Right lung (tissue), 5 donors: ENCODE measurements around the gene ALCAM. TPM values are rescaled to one million over a fixed set of nuclear protein-coding genes. Genes with fewer than 3 reads are reported as not detected.
"Not testable (repeated sequence)": the region's sequence is repeated elsewhere in the genome, so short reads cannot be mapped to it uniquely, and the experiment has no call there.

ENCODE experiments used
- DNase-seq, 2 donors: peaks; one replicate each; pipeline ENCODE4 v3.0.0-alpha.2; 2013
- polyA plus RNA-seq, 5 donors: library from polyadenylated mRNA; unstranded; fragments of 120-200 nt; gene quantifications; one replicate each; pipeline versions ENCODE4 v1.2.1 to v1.2.3, GENCODE V29; 2013; ENCODE audit warnings: inconsistent platforms in 1 of 5, low replicate concordance in 1 of 5; ENCODE audit not compliant: insufficient read length in 5 of 5, insufficient read depth in 1 of 5

The ALCAM gene
- polyA plus RNA-seq, 5 donors: 88.0 to 145 (median 134) TPM

DNA sequence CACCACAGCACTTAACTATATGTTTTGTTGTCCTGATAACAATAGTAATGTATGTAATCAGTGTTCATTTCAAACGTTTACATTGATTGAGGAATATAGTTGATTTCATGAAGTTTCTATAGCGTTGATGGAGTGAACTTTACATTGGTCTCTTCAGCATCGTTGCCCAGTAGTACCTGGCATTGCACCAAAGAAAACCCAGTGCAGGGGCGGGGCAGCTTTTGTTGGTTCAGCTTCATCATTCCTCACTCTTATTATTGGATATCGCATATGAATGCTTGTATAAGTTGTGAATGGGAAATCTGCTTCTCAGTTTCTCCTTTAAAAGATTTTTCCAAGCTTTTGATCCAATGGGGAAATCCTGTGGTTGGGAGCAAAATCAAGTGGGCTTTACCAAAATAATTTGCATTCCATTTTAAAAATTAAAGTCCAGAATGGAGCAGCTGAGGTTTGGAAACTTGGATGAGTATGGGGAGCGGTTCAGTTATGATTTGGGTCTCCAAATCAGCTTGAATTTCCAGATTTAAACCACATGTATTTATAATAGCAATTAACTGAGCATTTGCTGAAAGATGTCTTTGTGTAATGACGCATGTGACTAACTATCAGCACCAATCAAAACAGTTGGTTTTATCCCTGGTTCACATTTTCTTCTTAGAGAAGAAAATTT, 213.7 kb downstream of the ALCAM start:
- DNase-seq: no peak

DNA sequence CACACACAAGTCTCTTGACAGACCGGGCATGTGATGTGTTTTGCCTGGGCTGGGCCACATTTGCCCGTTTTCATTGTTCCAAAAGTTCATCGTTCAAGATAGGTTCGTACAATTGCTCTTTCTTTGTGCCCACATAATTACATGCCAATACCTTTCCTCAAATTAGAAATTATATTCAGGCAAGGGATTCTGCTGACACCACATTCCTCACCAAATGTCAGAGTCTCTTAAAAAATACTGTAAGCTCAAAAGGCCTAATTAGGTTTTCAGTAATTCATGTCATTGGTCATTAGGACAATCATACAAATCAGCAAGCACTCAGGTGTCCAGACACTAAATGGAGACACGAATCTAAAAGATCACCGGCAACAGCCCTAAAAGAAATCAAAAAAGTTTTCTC, 215.3 kb downstream of the ALCAM start:
- DNase-seq: no peak

DNA sequence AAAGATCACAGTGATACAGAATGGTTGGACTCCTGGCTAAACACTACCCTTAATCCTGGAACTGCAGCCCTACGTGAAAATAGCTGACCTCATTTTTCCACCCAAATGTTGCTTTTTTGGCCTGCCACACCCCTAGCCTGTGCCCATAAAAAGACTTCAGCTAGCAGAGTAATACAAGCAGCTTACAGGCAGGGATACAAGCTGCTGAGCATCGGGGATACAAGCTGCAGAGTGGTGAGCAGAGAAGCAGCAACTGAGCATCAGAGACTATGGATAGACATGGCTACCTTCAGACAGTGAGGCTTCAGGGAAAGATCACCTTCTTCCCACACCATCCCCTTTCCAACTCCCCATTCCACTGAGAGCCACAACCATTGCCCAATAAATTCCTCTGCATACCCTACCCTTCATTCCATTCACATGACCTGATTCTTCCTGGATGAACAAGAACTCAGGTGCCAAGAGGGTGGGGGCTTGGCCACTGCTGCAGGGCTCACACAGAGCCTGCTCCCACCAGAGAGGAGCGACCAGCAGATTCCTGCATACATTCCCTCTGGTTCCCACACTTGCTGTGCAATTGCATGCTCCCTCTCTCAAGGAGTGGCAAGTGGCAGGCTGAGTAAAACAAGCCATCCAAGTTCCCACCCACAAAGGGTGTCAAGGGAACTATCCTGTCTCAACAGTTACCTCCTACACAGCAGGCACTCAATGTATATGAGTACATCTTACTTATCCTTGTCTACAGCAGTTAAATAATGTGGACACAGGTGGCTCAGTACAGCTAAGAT, 217.5 kb downstream of the ALCAM start:
- DNase-seq: no peak

DNA sequence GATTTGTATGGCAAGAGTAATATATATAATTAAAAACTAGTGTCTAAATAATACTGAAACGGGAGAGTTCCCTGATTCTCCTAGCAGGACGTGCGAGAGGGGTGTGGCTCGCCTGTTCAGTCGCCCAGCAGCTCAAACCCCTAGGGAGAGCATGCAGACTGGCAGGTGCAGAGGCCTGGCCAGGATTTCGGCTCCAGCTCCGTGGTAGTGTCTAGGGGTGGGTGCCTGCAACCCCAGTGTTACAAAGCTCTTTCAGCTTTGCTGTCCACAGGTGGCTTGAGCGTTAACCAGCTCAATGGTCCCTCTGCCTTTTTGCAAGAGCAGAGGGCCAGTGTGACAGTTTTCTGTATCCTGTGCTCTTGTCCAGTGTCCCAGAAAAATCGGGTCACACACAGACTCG, 226.6 kb downstream of the ALCAM start:
- no peak for DNase-seq

- no peak for DNase-seq
These were observed 227.5 kb downstream of the ALCAM start for GRCh38 chr3:105594219-105594618.

- no peak for DNase-seq
These were observed 231.5 kb downstream of the ALCAM start for GRCh38 chr3:105598042-105598796.

- no peak for DNase-seq
These were observed 232.6 kb downstream of the ALCAM start for GRCh38 chr3:105599350-105599749.

- not testable (repeated sequence) for DNase-seq
These were observed 235.0 kb downstream of the ALCAM start for GRCh38 chr3:105601756-105602155.

- not testable (repeated sequence) for DNase-seq
These were observed 235.6 kb downstream of the ALCAM start for GRCh38 chr3:105602286-105602685.

- DNase-seq: not testable (repeated sequence)
These were observed 236.8 kb downstream of the ALCAM start for GRCh38 chr3:105603516-105603915.

GRCh38 chr3:105606016-105606415, 239.3 kb downstream of the ALCAM start:
- no peak for DNase-seq

DNA sequence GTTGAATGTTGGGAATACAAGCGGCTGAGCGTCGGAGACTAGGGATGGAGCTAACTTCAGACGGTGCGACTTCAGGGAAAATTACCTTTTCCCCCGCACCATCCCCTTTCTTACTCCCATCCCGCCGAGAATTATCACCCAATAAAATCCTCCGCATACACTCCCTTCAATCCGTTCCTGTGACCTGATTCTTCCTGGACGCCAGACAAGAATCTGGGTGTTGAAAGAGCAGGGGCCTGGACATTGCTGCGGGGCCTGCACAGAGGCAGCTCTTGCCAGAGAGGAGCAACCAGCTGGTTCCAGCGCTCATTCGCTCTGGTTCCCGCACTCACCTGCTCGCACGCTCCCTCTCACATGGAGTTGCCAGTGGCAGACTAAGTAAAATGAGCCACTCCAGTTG, 241.9 kb downstream of the ALCAM start:
- no peak for DNase-seq

- DNase-seq: no peak
These were observed 243.8 kb downstream of the ALCAM start for GRCh38 chr3:105610473-105610872.

GRCh38 chr3:105611304-105612192, 244.8 kb downstream of the ALCAM start:
- peak; percentile 28 for DNase-seq

- no peak for DNase-seq
These were observed 246.4 kb downstream of the ALCAM start for GRCh38 chr3:105613120-105613519.

DNA sequence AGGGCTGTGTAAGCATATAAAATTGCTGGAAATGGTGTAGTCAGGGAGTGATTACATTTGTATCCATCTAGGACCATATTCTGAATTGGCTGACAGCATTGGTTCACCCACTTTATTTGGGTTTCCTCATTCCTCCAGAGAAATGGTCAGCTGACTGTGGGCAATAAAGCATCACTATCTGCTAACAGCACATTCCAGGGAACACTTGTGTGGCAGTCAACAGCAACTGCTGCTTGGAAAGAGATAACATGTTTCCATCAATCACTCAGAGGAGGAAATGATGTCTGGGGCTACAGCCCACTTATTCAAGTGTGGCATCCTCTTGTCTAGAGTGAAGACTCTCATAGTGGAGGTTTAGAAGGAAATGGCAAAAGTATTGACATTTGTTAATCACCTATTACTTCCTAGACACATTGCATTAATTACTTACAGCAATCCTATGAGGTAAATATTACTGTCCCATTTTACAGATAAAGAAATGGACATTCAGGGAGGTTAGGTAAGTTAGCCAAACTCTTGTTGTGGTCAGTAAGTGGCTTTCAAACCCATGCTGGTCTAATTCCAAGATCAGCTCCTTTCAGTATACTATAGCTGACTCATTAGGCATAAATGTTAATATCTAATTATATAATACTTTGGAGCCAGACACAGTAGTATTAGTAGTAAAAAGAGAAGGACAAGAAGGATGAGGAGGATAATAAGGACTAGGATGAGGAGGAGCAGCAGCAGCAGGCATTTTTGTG, 247.8 kb downstream of the ALCAM start:
- no peak for DNase-seq

GRCh38 chr3:105615814-105616213, 249.1 kb downstream of the ALCAM start:
- DNase-seq: no peak

- DNase-seq: no peak
These were observed 249.8 kb downstream of the ALCAM start for GRCh38 chr3:105616374-105617121.

- no peak for DNase-seq
These were observed 251.8 kb downstream of the ALCAM start for GRCh38 chr3:105618556-105618955.

- no peak for DNase-seq
These were observed 252.9 kb downstream of the ALCAM start for GRCh38 chr3:105619651-105620050.
